GM21619 (cell line): Measurements from ENCODE around the gene TRABD2B.

ENCODE experiments used
- ATAC-seq: cut with Tn5 transposase; IDR thresholded peaks from one replicate; pipeline ENCODE4 v1.9.1; 2021; ENCODE audit not compliant: unreplicated experiment

The TRABD2B gene

GRCh38 chr1:47763591-47764171 is 233.5 kb downstream of the TRABD2B start:
- no peak for ATAC-seq

GRCh38 chr1:47761974-47762373 is 235.2 kb downstream of the TRABD2B start:
- no peak for ATAC-seq

GRCh38 chr1:47761201-47761930 is 235.8 kb downstream of the TRABD2B start:
- no peak for ATAC-seq

- ATAC-seq = no peak
Measured at GRCh38 chr1:47759936-47760629, 237.1 kb downstream of the TRABD2B start.

GRCh38 chr1:47759251-47759935 is 237.8 kb downstream of the TRABD2B start:
- no peak for ATAC-seq

- no peak for ATAC-seq
Measured at GRCh38 chr1:47758341-47759250, 238.6 kb downstream of the TRABD2B start.

- no peak for ATAC-seq
Measured at GRCh38 chr1:47757226-47757975, 239.8 kb downstream of the TRABD2B start.

GRCh38 chr1:47756411-47756810 is 240.8 kb downstream of the TRABD2B start:
- no peak for ATAC-seq

GRCh38 chr1:47756006-47756405 is 241.2 kb downstream of the TRABD2B start:
- ATAC-seq = no peak

GRCh38 chr1:47755101-47755990 is 241.8 kb downstream of the TRABD2B start:
- peak; percentile 60 for ATAC-seq

- ATAC-seq = no peak
Measured at GRCh38 chr1:47754221-47754620, 243.0 kb downstream of the TRABD2B start.

- ATAC-seq = peak; percentile 82
Measured at GRCh38 chr1:47753808-47754207, 243.4 kb downstream of the TRABD2B start.

- no peak for ATAC-seq
Measured at GRCh38 chr1:47752559-47752958, 244.6 kb downstream of the TRABD2B start.

- no peak for ATAC-seq
Measured at GRCh38 chr1:47751996-47752451, 245.2 kb downstream of the TRABD2B start.

GRCh38 chr1:47751193-47751592 is 246.0 kb downstream of the TRABD2B start:
- ATAC-seq = no peak

- ATAC-seq = no peak
Measured at GRCh38 chr1:47745715-47746609, 251.2 kb downstream of the TRABD2B start.

- no peak for ATAC-seq
Measured at GRCh38 chr1:47742890-47743760, 254.1 kb downstream of the TRABD2B start.
